HepG2 (cell line): ENCODE measurements around the gene METRNL.

Experiments used
- CTCF ChIP-seq: sonication (generic); formaldehyde crosslinking; IDR thresholded peaks from 2 replicates; pipeline ENCODE4 v1.5.0; 2020; ENCODE audit warnings: mild to moderate bottlenecking, missing genetic modification reagents, moderate library complexity
- ZNF274 ChIP-seq: sonication (generic); formaldehyde crosslinking; IDR thresholded peaks from 2 replicates; pipeline ENCODE4 v1.5.1; 2020; ENCODE audit warnings: mild to moderate bottlenecking, missing genetic modification reagents

GRCh38 chr17:83103200-83103942, 24.0 kb downstream of the METRNL start:
- TF ChIP-seq CTCF (CRISPR knock-in tag) (no peak), ZNF274 (no peak)
